ENCODE measurements around the gene HIPK2.
"Not testable (repeated sequence)": the region's sequence is repeated elsewhere in the genome, so short reads cannot be mapped to it uniquely, and the experiment has no call there.

HIPK2 gene

GRCh38 chr7:139692723-139693122, 85.1 kb downstream of the HIPK2 start:
- DNase-seq = no peak

- DNase-seq = no peak
These were observed 86.5 kb downstream of the HIPK2 start for GRCh38 chr7:139691253-139691781.

GRCh38 chr7:139687980-139688632, 89.7 kb downstream of the HIPK2 start:
- no peak for DNase-seq

GRCh38 chr7:139687211-139687954, 90.4 kb downstream of the HIPK2 start:
- no peak for DNase-seq

GRCh38 chr7:139683137-139683921, 94.5 kb downstream of the HIPK2 start:
- DNase-seq = no peak

- DNase-seq = no peak
These were observed 95.4 kb downstream of the HIPK2 start for GRCh38 chr7:139682136-139683013.

- DNase-seq = no peak
These were observed 96.0 kb downstream of the HIPK2 start for GRCh38 chr7:139681812-139682135.

GRCh38 chr7:139681463-139681755, 96.4 kb downstream of the HIPK2 start:
- no peak for DNase-seq

- DNase-seq = no peak
These were observed 96.9 kb downstream of the HIPK2 start for GRCh38 chr7:139680676-139681462.

- DNase-seq = no peak
These were observed 97.8 kb downstream of the HIPK2 start for GRCh38 chr7:139679731-139680594.

GRCh38 chr7:139676390-139676789, 101.4 kb downstream of the HIPK2 start:
- no peak for DNase-seq

- DNase-seq = peak in 1 of 2 experiments; percentile 15
These were observed 102.4 kb downstream of the HIPK2 start for GRCh38 chr7:139675127-139676125.

- no peak for DNase-seq
These were observed 103.1 kb downstream of the HIPK2 start for GRCh38 chr7:139674752-139675126.

GRCh38 chr7:139674341-139674740, 103.5 kb downstream of the HIPK2 start:
- no peak for DNase-seq

GRCh38 chr7:139673762-139674161, 104.0 kb downstream of the HIPK2 start:
- no peak for DNase-seq

- DNase-seq = peak; percentile 45 to 49
These were observed 104.6 kb downstream of the HIPK2 start for GRCh38 chr7:139673230-139673629.

GRCh38 chr7:139671967-139672366, 105.8 kb downstream of the HIPK2 start:
- no peak for DNase-seq

- not testable (repeated sequence) for DNase-seq
These were observed 107.1 kb downstream of the HIPK2 start for GRCh38 chr7:139670662-139671061.
